A204.1 (cell line): ENCODE data around the gene EBF3.
A peak's percentile ranks its signal among the peaks of the same experiment; 100 is the strongest.

Experiments
- FAIRE-seq: peaks from 2 replicates; lab custom pipeline; 2012; peaks lifted over from hg19 to GRCh38; lab: Jason Lieb, UNC

Gene EBF3

DNA sequence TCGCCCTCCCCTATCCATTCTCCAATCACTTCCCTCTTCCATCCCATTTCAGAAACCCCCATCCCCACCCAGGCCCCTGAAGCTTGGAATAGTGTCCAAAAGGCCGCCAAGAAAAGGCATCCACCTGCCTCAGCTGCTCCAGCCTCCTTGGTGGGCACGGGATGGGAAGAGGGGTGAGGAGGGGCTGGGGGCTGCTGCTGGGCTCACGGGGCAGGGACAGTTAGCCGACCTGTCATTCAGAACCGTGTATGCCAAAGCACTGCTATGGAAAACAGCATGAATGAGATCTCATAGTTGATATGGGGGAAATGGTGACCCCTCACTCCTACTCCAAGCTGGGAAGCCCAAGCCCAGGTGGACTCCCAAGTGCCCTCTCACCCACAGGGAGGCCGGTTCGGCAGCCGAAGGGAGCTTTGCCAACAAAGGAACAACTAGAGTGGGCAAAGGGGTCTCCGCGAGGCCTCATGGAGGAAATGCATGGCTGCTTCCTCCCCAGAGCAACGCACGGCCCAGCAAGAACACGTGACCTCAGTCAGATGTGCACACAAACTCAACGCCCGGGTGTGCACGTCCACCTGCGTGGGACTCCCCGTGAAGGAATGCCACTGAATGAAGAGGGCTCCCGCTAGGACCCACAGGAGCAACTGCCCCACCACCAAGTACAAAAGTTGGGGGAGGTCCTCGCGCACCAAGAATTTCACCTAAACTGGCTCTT, 52.5 kb downstream of the EBF3 start:
- no peak for FAIRE-seq

DNA sequence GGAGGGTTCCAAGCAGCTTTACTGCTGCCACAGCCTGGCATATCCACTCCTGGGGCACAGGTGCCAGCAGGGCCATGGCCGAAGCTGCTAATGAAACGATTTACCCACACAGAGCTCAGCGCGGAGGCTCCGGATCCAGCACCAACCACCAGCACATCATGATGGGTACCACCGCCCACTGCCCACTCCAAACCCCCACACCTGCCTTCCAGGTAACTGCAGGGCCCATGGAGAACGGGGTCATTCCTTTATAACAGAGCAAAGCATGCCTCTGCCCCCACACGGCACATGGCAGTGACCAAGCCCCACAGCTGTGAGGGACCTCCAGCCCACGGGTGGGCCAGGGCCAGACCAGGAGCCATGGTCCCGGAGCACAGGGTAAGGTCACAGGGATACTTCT, 53.2 kb downstream of the EBF3 start:
- no peak for FAIRE-seq

GRCh38 chr10:129909531-129910256, 54.4 kb downstream of the EBF3 start:
- FAIRE-seq, result no peak

- FAIRE-seq, result no peak
Observed at GRCh38 chr10:129909080-129909479, 55.0 kb downstream of the EBF3 start.

GRCh38 chr10:129908406-129908805, 55.7 kb downstream of the EBF3 start:
- no peak for FAIRE-seq

DNA sequence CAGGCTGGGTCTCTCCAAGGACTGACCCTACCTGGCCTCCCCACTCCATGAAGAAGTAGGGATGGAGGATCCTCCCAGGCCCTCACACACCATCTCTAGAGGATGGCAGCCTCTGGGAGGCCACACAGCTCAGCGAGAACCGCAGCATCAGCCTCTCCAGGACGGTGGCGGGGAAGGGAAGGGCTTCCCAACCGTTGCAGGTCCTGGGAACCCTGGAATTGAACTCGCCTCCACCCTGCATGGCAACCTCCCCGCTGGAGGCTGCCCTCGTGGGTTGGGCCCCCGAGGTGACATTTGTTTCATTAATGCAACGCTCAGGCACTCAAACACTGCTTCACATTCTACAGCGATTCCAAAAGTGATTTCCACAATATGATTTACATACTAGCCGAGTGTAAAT, 58.5 kb downstream of the EBF3 start:
- FAIRE-seq, result no peak

- FAIRE-seq, result no peak
Observed at GRCh38 chr10:129904323-129904722, 59.8 kb downstream of the EBF3 start.

DNA sequence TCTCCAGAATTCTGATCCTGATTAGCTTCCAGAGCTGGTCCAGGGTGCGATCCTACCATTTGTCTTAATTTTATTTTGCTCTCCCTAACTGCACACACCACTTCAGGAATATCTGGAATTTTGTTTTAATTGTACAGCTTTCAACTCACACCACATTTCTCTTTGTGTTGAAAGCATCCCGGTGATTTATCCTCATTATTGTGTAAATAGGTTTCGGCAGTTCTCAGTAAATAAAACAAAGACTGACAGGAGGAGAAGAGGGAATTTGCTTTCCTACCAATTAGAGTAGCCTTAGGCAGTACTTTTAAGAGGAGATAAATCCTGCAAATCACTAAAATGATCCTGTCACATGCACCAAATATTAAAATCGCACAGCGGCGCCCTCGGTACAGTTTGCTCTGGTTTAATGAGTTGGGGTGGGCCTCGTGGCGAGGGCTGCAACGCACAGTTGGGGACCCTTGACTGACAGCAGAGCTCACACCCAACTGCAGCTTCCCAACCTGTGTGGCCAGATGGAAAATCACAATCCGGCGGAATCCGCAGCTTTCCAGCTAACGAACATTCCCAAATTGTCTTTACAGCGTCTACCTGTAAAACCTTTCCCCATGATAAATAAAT, 62.6 kb downstream of the EBF3 start:
- no peak for FAIRE-seq

DNA sequence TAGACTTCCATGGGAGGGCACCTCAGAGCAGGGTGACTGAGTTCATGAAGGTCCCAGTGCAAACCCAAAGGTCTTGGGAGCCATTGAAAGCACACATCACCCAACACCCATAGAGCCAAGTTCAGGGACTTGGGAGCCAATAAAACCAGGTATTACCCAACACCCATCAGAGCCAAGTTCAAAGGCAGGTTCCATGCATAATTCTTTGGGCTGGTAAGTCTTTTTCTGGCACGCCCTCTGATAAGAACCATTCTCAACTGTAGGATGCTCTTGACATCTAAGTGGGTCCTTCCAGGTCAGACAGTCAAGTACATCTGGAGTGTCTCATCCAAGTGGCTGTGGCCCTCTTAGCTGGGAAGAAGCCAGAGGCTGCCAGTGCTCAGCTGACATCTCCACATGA, 63.2 kb downstream of the EBF3 start:
- no peak for FAIRE-seq

- FAIRE-seq, result no peak
Observed at GRCh38 chr10:129899276-129900130, 64.6 kb downstream of the EBF3 start.

DNA sequence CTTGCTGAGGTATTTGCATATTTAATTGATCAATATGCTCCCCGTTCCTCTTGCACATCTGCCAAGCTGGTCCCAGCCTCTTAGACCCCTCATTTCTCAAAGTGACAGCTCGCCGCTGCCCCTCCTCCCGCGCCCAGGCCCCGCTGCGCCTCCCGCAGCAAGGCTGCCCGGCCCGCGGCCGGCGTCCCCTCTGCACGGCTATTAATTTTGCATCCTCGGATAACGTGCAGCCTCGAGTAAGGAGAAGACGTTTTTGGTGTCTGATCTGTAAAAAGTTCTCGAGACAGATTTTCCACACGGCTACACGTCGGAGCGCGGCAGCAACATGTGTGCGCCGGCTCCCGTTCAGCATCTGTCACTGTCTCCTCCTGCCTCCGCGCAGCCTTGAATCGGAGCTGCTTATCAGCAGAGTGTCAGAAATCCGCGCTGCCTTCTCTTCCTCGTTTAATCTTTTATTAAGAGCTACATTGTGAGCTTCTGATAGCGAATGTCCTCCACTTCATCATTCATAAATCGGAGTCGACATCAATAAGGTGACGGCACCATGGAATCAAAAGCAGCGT, 65.3 kb downstream of the EBF3 start:
- no peak for FAIRE-seq

- no peak for FAIRE-seq
Observed at GRCh38 chr10:129897871-129898626, 66.0 kb downstream of the EBF3 start.

- no peak for FAIRE-seq
Observed at GRCh38 chr10:129896860-129897200, 67.2 kb downstream of the EBF3 start.

DNA sequence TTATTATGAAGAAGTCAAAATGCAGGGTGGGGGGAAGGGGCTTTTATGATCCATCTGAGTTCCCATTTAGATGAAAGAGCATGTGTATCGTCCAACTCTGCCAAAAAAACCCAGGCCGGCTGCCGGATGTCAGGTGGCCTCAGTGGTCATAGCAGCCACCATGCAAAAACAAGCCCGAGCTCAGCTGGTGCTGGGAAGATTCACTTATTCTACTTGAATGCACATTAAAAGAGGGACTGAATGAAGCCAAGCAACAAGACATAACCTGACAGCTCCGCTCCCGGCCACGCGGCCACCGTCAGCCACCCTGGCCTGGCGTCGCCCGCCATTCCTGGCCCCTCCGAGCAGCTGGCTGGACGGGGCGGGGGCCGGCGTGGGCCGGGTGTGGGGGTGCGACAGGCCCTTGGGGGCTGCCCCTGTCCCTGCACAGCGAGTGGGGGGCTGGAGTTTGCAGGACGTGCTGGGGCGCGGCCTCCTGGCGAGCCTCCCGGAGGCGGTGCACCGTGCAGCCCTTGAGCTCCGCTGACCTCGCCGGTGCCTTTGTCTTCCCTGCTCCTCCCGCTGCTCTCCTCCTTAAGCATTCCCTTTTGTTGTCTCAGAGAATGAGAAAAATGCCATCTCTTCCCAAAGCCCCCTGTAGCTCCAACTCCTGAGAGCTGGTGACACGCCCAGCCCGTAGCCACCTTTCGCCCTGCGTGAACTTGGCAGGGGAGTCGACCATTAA, 67.8 kb downstream of the EBF3 start:
- FAIRE-seq, result no peak

GRCh38 chr10:129895811-129896135, 68.3 kb downstream of the EBF3 start:
- FAIRE-seq, result no peak

DNA sequence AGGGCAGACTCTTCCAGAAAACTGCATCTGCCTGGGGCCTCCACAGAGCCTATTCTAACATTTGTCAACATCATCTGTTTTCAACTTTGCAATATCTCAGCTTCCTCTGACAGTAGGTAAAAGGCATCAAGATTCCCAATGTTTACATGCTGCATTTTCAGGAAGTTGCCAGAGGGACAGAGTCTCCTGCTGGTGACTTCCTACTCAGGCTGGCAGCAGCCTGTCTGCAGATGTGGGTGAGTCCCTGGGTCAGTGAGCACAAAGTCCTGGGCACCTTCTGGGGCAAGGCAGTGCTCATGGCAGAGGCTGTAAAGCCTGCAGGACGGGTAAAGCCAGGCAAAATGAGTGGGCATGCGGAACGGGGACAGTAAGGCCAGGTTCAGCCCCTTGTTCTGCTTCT, 69.4 kb downstream of the EBF3 start:
- FAIRE-seq, result no peak

DNA sequence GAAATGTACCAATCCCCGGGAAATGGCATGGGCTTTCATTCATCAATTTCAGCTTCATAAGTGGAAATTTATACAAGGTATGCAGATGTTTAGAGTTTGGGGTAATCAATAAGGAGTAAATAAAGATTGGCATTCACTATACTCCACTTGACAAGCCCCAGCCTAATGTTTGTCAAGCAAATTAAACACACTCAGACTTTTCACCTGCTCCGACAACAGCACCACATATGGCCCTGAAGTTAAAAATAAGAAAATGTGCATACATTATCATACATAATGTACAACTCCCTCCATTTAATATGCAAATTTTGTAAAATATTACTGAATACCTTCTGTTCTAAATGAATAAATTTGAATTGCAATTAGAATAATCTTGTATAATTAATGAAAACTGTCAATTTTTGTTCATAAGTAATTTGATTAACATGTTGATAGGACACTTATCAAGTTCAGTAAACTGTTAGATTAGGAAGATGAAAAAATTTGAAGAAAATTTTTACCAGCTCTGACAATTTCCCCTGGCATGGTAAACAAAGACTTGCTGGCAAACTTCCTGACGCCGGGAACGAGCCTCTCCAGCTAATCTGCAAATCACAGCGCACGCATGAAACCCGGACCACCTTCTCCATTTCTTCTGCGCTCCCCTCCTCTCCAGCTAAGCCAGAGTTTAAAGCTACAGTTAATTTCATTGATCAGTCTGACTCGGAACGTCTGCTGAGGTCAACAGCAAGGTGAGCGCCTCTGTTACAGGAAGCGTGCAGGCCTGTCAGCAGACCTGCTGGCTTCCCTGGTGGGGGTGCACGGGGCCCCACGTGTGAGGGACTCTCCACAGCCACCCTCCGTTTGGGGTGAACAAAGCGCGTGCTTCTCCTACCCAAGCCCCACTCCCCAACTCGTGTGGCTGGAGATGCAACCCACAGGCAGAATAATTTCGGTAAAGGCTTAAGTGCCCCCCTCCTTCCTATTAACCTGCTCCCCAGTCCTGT, 70.7 kb downstream of the EBF3 start:
- FAIRE-seq, result peak; percentile 46

DNA sequence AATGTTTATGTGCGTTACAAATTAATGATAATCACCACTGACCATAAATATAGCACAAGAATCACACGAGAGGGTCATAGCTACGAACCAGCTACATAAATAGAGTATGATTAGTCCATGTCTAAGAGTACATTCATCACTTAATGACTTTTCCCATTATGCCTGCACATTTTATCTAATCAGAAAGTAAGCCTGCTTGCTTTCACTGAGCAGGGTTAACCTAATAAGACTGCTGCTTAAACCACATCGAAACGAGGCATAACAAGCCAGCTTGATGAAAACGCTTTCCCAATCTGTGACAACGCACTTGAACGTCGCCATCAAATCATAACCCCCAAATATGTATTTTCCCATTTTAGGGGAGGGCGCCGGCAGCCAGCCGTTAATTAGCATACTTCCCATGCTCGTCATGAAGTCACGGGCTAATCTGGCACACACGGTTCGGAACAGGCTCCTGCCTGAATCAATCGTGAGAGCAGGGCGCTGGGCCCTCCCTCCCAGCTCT, 71.5 kb downstream of the EBF3 start:
- no peak for FAIRE-seq

GRCh38 chr10:129891806-129892205, 72.3 kb downstream of the EBF3 start:
- FAIRE-seq, result no peak

GRCh38 chr10:129890170-129890569, 73.9 kb downstream of the EBF3 start:
- FAIRE-seq, result no peak
